ENCODE results near the gene FCRLA.
"Not testable (repeated sequence)": the region's sequence is repeated elsewhere in the genome, so short reads cannot be mapped to it uniquely, and the experiment has no call there.

Gene FCRLA

GRCh38 chr1:161706482-161707347 lies at the start of gene FCRLA:
FCRLA (plus strand) TSS chr1:161707229; CDS start chr1:161707265, 36 bp downstream.
- DNase-seq (ENCODE audit: low read depth in 2 of 2): no peak

DNA sequence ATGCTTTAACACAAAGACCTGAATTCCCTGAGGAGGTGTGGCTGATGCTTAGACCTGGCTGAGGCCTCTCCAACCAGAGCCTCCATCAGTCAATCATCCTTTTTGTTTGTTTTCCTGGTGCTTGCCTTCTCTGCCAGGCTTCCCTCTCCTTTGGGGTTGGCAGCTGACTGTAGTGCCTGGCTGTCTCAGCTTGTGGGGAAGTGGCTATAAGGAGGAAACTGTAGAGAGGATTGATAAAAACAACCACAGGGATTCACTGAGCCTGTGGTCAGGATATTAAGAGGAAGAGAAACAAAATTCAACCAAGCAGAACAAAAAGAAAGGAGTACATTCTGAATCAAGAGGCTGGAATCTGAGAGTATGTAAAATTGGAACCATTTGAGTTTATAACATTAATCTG lies 48.5 kb upstream of the FCRLA start:
- not testable (repeated sequence) for DNase-seq (ENCODE audit: low read depth in 2 of 2)

DNA sequence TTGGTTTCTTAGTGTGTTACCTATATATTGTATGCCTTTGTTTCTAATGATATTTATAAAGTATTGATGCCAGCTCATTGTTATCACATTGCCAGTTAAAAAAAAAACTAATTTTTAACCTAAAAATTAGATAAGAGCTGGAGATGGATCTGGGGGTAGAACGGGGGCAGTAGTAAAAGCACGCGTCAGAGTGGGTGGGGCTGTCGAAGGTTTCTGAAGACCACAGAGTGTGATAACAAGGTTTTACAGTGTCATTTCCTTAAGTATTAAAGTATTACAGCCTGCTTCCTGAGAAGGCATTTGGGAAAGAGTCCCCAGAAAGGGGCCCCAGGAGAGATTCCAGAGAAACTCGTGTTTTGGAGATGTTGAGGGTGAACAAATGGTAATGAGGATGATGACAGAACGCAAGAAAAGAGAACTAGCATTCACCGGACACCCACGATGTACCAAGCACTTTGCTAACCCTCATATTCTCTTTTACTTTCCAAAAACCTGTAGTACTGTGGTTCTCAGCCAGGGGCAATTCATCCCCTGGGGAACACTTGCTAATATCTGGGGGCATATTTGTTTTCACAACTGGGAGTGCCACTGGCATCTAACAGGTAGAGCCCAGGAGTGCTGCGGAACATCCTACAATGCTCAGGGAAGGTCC lies 45.2 kb upstream of the FCRLA start:
- not testable (repeated sequence) for DNase-seq (ENCODE audit: low read depth in 2 of 2)

- DNase-seq (ENCODE audit: low read depth in 2 of 2): not testable (repeated sequence)
Observed at GRCh38 chr1:161662684-161663339, 44.2 kb upstream of the FCRLA start, which contains the start of gene FCGR2B. FCGR2B (plus strand) TSS chr1:161663143; CDS start chr1:161663242, 99 bp downstream.

DNA sequence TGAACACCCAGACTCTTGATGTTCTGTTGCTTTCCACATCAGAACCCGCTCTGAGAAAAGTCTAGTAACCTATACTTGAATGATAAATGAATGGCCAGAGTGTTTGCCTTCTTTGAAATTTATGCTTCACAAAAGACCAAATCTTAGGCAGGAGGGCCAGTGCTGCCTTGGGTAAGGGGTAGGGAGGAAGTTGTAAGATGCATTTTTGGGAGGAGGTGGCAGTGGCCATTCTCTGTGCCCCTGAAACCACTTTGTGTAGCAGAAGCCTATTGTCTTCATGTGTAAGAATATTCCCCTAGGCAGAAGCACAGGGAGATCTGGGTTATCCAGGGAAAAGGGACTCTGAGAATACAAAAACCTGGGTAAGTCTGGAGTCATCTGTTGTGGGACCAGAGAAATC lies 43.5 kb upstream of the FCRLA start:
- DNase-seq (ENCODE audit: low read depth in 2 of 2): not testable (repeated sequence)

- not testable (repeated sequence) for DNase-seq (ENCODE audit: low read depth in 2 of 2)
Observed at GRCh38 chr1:161664689-161665088, 42.3 kb upstream of the FCRLA start.

GRCh38 chr1:161671045-161672020 lies 35.7 kb upstream of the FCRLA start:
- not testable (repeated sequence) for DNase-seq (ENCODE audit: low read depth in 2 of 2)

GRCh38 chr1:161673437-161673836 lies 33.6 kb upstream of the FCRLA start:
- not testable (repeated sequence) for DNase-seq (ENCODE audit: low read depth in 2 of 2)

DNA sequence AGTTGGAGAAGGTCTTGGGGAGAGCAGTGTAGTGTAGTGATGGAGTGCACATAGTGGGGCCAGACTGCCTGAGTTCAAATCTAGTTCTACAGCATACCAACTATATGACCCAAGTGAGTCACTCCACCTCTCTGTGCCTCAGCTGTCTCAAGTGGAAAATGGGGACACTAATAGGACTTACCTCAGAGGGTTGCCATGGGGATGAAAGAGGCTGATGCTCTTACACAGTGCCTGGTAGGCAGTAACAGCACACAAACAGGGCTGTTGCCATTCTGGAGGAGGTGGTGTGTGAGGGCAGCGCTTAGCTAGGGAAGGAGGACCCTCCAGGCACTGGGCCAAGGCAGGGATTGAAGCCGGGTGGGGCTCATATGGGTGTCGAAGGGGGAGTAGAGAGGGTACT lies 32.6 kb upstream of the FCRLA start:
- DNase-seq (ENCODE audit: low read depth in 2 of 2): not testable (repeated sequence)

GRCh38 chr1:161674908-161675307 lies 32.1 kb upstream of the FCRLA start:
- not testable (repeated sequence) for DNase-seq (ENCODE audit: low read depth in 2 of 2)

DNA sequence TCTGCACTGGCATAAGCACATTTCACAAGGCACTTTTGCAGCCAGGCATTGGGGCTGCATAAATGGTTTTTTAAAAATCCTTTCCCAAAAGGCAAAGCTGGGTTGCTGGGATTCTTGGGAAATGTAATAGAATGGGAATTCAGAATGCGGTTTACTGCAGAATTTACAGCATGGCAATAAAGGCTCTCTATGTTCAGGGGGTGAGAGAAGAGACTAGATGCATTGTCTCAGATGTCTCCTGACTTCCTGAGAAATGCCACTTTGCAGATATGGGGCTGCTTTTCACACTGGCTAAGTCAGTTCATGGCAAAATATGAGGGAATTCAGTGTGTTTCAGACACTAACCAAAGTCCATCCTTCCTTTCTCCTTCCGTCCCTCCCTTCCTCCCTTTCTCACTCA lies 30.6 kb upstream of the FCRLA start:
- DNase-seq (ENCODE audit: low read depth in 2 of 2): no peak

DNA sequence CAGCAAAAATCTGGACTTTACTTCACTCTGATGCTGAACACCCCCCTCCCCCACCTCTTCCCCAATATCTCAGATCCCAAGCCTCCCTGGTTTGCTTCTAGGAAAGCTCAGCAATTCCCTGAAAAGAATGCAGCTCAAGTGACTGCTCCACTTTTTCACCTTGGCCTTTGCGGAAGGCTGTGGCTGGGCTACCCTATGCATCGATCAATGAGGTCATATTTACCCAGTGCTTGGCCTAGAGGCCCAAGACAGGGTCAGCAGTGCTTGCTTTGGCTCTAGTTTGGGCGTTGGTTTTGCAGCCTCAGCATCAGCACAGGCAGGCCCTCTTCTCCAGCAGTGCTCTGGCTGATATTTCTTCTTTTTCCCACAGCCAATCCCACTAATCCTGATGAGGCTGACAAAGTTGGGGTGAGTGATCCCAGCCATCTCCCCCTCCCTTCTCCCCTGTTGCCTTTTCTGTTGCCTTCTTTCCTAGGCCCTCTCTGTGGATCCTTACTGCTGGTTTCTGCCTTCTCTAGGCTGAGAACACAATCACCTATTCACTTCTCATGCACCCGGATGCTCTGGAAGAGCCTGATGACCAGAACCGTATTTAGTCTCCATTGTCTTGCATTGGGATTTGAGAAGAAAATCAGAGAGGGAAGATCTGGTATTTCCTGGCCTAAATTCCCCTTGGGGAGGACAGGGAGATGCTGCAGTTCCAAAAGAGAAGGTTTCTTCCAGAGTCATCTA lies 29.9 kb upstream of the FCRLA start:
- no peak for DNase-seq (ENCODE audit: low read depth in 2 of 2)

DNA sequence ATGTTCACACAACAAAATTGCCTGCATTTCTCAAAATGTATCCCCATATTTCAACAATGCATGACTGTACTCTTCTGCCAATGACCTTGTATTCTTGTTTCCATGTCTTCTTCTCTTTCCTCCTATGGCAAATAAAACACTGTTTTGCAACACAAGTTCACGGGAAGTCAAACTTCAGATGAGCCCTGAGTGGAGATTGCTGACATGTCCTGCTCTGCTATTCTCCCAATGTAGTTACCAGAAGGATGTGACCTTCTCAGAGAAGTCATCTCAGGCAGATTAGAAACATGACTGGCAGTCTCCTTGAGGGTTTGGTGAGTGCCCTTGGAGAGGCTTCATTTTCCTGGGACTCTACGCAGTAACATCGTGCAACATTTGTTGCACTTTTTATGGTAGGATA lies 28.5 kb upstream of the FCRLA start:
- DNase-seq (ENCODE audit: low read depth in 2 of 2): no peak

GRCh38 chr1:161681879-161682278 lies 25.1 kb upstream of the FCRLA start:
- no peak for DNase-seq (ENCODE audit: low read depth in 2 of 2)

DNA sequence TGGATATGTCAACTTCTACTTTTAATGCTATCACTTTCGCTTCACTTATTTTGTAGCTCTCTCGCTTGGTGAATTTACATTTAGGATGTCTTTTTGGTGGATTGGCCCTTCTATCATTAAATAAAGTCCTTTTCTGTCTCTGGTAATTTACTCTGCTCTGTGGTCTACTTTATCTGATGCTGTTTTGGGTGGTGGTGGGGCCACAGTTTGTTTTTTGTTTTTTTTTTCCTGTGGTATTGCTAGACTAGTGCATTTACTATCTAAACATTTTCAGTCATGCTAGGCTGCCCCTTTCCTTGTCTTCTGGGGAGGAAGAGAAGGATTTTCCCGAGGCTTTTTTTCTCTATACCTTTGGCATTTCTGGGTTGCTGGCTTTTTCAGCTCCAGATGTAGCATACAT lies 18.1 kb upstream of the FCRLA start:
- no peak for DNase-seq (ENCODE audit: low read depth in 2 of 2)

GRCh38 chr1:161691846-161692245 lies 15.2 kb upstream of the FCRLA start:
- DNase-seq (ENCODE audit: low read depth in 2 of 2): no peak

DNA sequence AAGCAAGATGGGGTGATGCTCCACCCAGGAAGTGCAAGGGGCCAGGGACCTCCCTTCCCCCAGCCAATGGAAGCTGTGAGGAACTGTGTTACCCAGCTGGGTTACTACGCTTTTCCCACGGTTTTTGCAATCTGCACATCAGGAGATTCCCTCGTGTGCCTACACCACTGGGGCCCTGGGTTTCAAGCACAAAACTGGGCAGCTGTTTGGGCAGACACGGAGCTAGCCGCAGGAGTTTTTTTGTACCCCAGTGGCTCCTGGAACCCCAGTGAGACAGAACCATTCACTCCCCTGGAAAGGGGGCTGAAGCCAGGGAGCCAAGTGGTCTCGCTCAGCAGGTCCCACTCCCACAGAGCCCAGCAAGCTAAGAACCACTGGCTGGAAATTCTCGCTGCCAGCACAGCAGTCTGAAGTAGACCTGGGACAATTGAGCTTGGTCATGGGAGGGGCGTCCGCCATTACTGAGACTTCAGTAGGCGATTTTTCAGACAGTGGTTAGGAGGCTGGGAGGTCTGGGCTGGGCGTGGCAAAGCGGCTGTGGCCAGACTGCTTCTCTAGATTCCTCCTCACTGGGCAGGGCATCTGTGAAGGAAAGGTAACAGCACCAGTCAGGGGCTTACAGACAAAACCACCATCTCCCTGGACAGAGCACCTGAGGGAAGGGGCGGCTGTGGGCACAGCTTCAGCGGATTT lies 13.9 kb upstream of the FCRLA start:
- not testable (repeated sequence) for DNase-seq (ENCODE audit: low read depth in 2 of 2)

DNA sequence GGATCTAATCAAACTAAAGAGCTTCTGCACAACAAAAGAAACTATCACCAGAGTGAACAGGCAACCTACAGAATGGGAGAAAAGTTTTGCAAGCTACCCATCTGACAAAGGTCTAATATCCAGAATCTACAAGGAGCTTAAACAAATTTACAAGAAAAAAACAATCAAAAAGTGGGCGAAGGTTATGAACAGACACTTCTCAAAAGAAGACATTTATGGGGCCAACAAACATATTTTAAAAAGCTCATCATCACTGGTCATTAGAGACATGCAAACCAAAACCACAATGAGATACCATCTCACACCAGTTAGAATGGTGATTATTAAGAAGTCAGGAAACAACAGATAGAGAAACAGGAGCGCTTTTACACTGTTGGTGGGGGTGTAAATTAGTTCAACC lies 8.7 kb upstream of the FCRLA start:
- DNase-seq (ENCODE audit: low read depth in 2 of 2): not testable (repeated sequence)

GRCh38 chr1:161702250-161702649 lies 4.8 kb upstream of the FCRLA start:
- no peak for DNase-seq (ENCODE audit: low read depth in 2 of 2)

- DNase-seq (ENCODE audit: low read depth in 2 of 2): no peak
Observed at GRCh38 chr1:161705537-161705936, 1.5 kb upstream of the FCRLA start.
